HG02642 (cell line): ENCODE measurements around the gene DCUN1D2.
"Not testable (repeated sequence)": the region's sequence is repeated elsewhere in the genome, so short reads cannot be mapped to it uniquely, and the experiment has no call there.

Source experiments
- ATAC-seq: cut with Tn5 transposase; IDR thresholded peaks from one replicate; pipeline ENCODE4 v1.9.1; 2021; ENCODE audit warnings: mild to moderate bottlenecking; ENCODE audit not compliant: unreplicated experiment, poor library complexity

DCUN1D2 gene

DNA sequence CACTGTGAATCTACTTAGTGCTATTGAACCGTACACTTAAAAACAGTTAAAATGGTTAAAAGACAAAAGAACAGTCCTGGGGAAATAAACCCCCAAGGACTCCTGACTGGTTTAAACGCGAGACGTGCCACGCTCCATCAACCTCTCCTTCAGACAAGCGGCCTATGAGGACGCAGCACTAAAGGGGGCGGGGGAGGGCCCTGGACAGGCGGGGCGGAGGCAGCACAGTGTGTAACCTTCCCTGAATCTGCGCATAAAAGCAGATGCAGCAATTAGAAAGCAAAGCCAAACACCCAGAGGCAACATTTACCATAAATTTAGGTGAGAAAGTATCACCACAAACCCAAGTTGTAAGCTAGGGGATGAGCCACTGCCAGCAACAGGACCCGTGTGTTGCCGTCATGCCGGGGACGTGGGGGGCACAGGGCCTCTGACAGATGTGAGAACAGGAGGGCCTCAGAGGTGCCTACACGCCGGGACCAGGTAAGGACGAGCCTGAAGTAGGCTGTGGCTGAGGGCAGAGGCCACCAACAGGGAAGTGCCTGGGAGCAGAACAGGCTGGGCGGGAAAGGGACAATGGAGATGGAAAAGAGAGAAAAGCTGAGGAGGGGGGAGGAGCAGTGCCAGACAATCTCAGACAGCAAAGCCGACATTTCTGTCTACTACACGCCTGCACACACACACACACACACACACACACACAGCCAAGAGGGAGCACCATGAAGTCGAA is 21.9 kb downstream of the DCUN1D2 start:
- no peak for ATAC-seq

DNA sequence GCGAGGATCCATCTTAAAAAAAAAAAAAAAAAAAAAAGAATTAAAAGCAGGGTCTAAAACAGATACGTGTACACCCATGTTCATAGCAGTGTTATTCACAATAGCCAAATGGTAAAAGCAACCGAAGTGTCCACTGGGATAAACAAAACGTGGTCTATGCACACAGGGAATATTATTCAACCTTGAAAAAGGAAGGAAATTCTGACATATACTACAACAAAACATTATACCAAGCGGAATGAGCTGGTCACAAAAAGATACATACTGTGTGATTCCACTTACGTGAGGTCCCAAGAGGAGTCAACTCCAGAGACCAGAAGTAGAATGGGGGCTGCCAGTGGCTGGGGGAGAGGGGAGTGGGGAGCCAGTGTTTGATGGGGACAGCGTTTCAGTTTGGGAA is 22.5 kb downstream of the DCUN1D2 start:
- no peak for ATAC-seq

DNA sequence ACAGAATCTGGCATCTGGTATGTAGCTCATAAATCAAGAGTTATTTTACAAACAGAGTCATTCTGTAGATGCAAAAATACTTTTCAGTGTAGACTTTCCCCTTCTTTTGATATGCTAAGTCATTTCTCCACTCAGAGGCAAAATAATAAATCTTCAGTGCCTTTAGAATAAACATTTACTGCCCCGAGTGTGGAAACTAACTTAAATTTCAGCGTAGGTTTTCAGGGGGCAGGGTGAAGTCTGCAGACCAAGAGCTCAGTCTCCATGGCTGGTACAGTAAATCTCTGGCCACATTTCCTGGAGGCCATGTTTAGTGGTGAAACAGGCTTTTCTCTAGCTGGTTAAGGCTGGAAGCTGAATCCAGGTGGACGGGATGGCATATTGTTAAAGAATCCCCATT is 24.1 kb downstream of the DCUN1D2 start:
- no peak for ATAC-seq

DNA sequence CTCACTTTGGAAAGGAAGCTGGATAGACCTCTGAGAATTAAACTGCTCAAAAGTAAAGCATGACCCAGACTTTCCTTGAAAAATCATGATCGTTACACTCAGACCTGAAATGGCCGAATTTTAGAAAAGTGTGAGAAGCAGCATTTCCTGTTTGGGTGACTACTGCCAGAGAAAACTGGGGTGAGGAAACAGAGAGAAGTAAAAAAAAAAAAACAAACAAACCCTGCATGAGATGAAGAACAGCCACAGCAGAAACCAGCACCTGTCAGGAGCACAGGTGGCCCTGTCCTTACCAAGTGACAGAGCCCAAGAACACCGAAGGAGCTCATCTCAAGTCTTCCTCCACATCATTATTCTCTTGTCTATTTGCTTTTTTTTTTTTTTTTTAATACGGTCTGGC is 25.2 kb downstream of the DCUN1D2 start:
- ATAC-seq: no peak

DNA sequence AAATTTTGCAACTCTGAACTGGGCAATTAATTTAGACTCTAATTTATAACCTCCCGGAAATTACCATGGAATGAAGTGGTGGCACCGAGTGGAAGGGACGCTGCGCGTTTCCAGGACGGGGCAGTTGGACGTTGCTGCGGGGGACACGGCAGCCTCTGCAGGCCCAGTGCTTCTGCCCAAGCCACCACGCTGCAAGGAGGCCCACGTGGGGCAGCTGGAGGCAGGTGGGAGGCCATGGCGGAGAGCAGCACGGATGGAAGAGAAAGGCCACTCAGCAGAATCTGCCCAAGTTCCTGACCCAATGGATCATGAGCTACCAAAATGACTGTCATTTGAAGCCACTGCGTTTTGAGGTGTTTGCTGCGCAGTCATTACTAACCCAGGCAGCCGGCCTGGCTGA is 26.0 kb downstream of the DCUN1D2 start:
- no peak for ATAC-seq

DNA sequence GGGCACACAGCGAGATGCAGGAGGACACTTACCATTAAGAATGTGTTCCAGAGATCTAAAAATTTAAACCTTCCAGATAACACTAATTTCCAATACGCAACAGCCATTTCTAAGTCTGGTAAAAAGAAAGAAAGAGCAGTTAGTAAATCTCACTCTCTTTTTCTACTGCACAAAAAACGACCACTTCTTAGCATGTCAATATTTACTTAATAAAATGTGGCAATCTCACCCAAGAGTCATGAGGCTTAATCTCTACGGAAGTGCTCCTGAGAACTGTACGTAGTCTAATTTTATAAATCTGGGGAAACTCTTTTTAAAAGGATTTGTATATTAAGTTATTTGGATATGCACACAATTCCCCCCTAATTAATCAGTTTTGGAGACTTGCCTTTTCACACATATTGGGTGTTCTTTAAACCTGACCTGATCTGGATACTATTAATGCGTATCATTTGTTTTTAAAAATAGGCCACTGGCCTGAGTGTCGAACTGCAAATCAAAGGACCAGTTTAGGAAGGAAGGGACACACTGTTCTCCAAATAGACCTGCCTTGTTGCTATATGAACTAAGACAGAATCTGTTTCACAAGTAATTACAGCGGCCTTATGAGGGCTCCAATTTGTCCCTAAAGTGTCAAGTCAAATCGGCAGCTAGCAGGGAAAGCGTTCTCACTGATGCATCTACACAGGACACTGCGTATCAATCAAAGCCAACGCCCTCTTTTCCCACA is 29.3 kb downstream of the DCUN1D2 start:
- ATAC-seq: no peak

DNA sequence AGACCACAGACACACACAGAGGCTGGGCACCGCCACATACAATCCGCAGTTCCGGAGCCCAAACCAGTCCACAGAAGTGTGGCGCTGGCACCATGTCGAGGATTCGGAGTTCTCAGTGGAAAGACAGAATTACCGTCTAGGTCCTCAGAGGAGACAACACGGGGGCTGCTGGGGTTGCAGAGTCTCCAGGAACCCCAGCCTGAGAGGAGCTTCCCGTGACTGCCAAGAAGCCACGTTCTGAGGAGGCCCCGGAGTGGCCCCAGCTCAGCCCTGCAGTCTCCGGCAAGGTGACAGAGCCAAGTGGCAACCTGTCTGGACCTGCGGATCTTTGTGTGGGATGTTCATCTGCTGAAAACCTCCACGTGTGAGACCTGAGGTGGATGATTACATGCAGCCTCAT is 29.9 kb downstream of the DCUN1D2 start:
- ATAC-seq: no peak

DNA sequence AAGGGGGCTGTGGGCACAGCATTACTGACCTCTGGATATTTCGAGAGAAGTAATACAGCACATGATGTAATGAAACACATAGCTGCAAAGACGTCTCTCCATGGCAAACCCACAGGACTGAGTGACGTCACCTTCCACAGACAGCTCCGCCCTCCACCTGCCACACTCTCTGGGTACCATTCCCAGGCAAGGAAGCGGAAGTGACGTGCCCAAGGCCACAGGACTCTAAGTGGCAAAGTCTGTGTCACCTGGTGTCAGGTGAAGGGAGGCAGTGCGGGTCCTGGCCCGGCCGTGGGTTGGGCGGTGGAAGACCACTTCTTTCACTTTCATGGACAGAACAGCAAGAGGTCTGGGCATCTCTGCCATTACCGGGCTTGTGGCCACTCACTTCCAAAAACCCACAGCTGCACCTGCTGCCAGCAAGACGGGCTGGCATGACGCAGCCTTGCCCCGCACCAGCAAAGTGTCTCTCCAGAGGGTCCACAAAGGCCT is 30.4 kb downstream of the DCUN1D2 start:
- ATAC-seq: no peak

DNA sequence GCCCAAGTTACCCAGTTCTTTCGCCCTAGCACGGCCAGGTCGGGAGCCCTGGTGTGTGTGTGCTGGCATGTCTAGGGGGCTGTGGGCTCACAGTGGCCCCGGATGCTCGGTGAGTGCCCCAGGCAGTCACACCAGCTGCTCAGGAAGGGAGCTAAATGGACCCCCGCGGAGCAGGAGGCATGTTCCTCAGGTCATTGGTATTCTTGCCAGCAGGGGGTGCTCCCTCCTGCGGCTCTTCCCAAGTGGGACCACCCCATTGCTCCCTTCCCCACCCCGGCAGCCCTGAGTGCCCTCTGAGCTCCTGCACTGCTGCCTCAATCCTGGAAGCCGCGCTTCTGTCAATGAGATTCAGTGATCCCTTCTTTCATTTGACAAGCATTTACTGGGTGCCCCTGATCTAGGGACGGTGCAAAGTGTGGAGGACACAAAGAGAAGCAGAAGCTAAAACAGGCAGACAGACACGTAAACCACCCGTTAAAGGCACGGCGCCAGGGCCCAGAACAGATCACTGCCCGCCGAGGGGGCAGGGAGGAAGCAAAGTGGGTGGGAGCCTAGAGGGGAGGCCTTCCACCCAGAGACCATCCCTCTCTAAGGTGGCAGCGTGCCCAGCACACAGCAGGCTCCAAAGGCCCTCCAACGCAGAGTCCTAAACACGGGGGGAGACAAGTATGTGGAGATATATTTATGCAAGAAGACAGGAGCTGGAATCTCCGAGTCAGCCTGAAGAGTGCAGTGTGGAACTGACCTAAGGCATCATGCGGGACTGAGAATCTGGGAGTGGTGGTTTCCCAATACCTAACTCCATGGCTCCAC is 32.1 kb downstream of the DCUN1D2 start:
- ATAC-seq: no peak

DNA sequence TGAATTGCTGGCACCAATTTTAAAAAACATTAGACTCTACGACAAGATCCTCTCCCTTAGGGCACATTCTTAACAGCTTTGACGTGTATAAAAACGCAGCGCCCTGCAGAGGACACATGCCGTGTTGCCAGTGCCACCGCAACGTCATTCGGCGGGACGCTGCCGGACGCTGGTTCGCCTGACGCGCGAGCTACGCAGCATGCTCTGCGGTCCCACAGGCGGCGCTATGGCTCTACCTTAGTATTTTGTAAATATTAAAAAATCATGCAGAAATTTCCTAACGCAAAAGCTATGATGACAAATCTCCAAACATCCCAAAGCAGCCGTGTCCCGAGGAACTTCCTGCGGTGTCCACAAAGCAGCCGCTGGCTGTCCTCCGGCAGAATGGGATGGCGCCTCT is 33.0 kb downstream of the DCUN1D2 start:
- ATAC-seq: no peak

DNA sequence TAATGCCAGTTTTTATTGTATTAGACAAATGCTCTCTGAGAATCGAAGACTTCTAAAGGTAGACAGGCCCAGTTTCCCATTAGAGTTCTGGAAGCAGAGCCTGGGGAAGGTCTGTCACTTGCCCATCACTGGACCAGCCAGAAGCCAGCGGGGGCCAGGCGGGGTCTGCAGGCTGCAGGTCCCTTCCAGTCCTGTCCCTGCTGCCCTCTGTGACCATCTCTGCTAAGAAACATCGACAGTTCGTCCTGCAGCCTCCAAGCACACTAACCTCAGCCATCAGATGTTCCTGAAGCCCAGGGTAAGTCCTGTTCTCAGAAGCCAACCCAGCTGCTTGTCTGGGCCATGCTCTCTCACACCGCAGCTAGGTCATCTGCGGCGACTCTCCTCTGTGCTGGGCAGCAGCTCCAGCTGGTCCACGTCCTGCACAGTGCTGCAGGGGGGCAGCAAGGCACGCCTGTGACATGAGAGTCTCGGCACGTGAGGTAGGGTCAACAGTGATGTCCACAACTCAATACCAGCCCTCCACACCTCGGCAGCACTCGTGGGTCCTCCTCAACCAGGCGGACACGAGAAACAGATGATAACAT is 34.3 kb downstream of the DCUN1D2 start:
- no peak for ATAC-seq

DNA sequence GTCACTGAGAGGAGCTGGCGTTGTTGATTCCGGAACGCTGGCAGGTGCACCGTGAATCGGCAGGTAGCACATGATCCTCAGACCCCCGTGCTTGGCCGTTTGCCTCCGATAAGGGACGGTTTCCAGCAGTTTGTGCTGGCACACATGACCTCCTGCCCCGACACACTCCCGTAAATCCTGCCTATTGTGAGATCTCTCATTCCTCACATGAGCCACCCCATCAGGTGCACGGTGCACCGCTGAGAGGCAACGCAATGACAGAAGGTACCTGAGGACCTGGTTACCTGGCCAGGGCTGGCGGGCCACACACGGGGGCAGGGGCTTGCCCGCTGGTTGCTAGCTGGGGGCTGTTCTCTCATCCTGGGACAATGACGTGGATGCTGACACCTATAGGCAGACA is 35.1 kb downstream of the DCUN1D2 start:
- ATAC-seq: no peak

DNA sequence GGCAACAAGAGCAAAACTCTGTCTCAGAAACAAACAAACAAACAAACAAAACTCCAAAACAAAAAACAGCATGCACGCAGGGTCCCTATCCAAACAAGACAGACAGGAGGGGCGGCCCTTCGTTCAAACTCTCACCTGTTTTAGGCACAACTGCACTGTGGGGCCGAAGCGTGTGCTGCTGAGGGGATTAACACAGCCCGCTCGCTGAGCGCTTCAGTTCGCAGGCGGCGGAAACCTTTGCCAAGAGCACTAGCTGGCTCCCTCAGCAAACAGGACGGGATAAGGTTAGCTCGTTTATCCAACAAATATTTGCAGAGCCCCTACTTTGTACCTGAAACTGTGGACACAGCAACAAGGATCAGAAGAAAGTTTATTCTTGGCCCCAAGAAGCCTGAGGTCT is 35.6 kb downstream of the DCUN1D2 start:
- ATAC-seq: no peak

DNA sequence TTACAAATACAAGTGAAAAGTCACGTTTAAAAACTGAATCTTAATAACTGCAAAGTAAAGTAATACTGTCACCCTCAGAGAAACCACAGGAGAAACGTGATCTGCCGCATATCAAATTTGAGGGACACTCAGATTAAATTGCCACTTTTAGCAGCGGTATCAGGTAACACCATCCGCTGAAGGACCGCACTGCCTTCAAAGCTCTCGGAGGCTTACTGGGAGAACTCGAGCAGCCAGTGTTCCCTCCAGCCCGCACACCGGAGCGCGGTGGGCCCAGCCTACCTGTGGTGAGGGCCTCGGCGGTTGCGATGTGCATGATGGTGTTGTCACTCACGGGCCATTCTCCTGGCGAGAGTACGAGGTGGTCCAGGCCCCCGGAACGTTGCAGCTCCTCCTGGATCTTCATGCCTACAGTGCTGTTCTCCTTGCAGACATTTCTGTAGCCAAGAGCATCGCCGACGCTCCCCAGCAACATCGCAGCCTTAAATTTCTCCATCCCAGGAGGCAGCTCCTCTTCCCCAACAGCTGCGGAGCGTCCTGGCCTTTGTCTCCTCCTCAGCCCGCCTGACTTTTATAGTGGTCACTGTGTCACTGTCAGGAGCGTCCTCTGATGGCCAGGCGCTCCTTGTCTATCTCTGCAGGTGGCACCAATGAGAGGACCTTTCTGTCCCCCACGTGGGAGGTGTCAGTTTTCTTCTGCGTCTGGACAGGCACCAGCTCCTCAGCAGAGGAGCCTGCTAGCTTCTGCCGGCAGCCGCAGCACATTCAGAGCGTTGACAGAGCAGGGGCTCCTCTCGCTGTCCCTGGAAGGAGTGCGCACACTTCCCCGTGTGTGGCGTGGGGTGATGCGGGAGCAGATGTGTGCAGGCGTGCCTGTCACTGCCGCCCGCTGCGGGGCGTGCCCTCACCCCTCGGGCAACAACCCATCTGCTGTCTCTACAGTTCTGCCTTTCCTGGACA is 37.3 kb downstream of the DCUN1D2 start, which contains the start of gene ADPRHL1:
ADPRHL1 (minus strand) TSS at position 547 of the 960 bp plus-strand sequence; CDS start at position 496, 51 bp downstream.
- ATAC-seq: no peak

DNA sequence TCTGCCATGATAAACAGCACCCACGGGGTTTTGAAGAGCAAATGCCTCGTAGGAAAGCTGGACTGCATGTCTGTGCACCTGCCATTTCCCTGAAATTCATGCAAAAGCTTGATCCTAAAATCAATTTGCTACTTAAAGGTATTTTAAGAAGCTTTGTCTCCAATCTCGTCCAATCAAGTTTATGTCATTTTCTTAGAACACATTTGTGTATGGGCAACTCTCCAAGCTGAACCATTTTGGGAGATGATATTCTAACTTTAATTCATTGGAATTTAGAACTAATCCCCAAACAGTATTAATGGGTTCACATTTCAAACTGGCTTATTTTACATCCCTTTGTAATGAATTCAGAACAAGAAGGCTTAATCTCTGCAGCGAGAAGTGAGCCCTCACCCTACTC is 38.0 kb downstream of the DCUN1D2 start:
- ATAC-seq: no peak

DNA sequence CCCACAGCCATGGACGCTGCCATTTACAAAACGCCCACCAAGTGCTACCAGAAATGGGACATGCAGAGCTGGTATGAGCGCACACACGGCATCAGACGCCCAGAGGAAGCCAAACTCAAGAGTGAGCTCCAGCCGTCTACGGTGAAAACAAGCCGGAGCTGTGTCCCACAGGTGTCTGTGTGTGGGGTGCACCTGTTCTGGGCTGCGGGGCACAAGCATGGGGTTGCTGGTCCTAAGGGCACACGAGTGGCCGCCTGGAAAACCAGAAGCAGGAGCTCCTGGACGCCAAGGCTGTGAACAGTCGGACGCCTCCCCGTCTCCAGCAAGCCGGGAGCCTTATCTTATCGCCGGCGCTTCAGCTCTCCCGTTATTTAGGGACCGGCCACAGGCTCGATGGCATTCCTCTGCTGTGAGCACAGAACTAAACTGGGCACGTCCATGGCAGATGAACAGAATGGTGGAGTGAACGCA is 38.5 kb downstream of the DCUN1D2 start:
- ATAC-seq: no peak

DNA sequence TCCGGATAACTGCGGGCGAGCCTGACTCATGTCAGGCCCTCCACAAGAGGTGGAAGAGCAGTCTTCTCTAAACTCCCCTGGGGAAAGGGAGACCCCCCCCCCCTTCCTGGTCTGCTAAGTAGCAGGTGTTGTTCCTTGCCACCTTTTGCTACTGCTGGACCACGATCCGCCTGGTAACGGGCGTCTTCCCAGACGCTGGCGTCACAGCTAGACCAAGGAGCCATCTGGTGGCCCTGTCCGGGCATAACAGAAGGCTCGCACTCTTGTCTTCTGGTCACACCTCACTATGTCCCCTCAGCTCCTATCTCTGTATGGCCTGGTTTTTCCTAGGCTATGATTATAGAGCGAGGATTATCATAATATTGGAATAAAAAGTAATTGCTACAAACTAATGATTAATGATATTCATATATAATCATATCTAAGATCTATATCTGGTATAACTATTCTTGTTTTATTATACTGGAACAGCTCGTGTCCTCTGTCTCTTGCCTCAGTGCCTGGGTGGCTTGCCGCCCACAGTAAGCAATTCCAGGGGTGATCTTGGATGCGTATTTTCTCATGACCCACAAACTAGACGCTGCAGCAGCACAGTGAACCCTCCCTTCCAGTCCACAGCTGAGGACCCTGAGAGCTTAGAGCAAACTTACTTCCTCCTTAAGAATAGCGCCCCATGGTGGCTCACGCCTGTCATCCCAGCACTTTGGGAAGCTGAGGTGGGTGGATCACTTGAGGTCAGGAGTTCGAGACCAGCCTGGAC is 39.5 kb downstream of the DCUN1D2 start:
- not testable (repeated sequence) for ATAC-seq

DNA sequence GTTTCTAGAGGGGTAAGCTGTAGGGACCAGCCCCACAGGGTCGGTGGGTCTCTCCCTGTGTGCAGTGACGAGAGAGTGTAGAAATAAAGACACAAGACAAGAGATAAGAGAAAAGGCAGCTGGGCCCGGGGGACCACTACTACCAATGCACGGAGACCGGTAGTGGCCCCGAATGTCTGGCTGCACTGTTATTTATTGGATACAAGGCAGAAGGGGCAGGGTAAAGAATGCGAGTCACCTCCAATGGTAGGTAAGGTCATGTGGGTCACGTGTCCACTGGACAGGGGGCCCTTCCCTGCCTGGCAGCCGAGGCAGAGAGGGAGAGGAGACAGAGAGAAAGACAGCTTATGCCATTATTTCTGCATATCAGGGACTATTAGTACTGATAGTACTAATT is 40.2 kb downstream of the DCUN1D2 start:
- ATAC-seq: not testable (repeated sequence)
